Endothelial cell (in vitro differentiated cells): ENCODE data around the gene RAB28. TPM values are rescaled to one million over a fixed set of nuclear protein-coding genes. Genes with fewer than 3 reads are reported as not detected.
A peak's percentile ranks its signal among the peaks of the same experiment; 100 is the strongest.

Source experiments
- DNase-seq: peaks from one replicate; pipeline ENCODE4 v3.0.0; 2021; ENCODE audit warnings: low spot score
- H3K27ac Mint-ChIP-seq: one replicate; pipeline ENCODE4 v1.8.0; 2021; ENCODE audit warnings: mixed read lengths, inconsistent platforms; ENCODE audit not compliant: unreplicated experiment
- H3K27me3 Mint-ChIP-seq: one replicate; pipeline ENCODE4 v1.8.0; 2021; ENCODE audit warnings: mild to moderate bottlenecking, moderate library complexity, mixed read lengths, inconsistent platforms; ENCODE audit not compliant: unreplicated experiment
- H3K36me3 Mint-ChIP-seq: one replicate; pipeline ENCODE4 v1.8.0; 2021; ENCODE audit warnings: mild to moderate bottlenecking, low read depth, mixed read lengths, inconsistent platforms; ENCODE audit not compliant: unreplicated experiment
- H3K4me1 Mint-ChIP-seq: one replicate; pipeline ENCODE4 v1.8.0; 2021; ENCODE audit warnings: mild to moderate bottlenecking, mixed read lengths, inconsistent platforms; ENCODE audit not compliant: unreplicated experiment
- H3K4me3 Mint-ChIP-seq: one replicate; pipeline ENCODE4 v1.8.0; 2021; ENCODE audit warnings: mild to moderate bottlenecking, mixed read lengths, inconsistent platforms; ENCODE audit not compliant: unreplicated experiment
- H3K9me3 Mint-ChIP-seq: one replicate; pipeline ENCODE4 v1.8.0; 2021; ENCODE audit warnings: mixed read lengths, inconsistent platforms; ENCODE audit not compliant: unreplicated experiment
- total RNA-seq: library from RNA; stranded (reverse); fragmentation: NEBNext Ultra II Directional; extraction: Animal tissue kit (Norgen Biotek cat#: 25700); gene quantifications from one replicate; pipeline ENCODE4 v1.2.1, GENCODE V29; 2021; ENCODE audit not compliant: unreplicated experiment
- TF ChIP-seq, protein P1 (sequence below): fragments of 200-600 bp; sonication (generic); IDR thresholded peaks from one replicate; pipeline ENCODE4 v1.5.0; 2021; ENCODE audit warnings: antibody characterized with exemption; ENCODE audit not compliant: unreplicated experiment

The RAB28 gene
- total RNA-seq, 1 donor from 2014 or later, result 17.5 TPM

DNA sequence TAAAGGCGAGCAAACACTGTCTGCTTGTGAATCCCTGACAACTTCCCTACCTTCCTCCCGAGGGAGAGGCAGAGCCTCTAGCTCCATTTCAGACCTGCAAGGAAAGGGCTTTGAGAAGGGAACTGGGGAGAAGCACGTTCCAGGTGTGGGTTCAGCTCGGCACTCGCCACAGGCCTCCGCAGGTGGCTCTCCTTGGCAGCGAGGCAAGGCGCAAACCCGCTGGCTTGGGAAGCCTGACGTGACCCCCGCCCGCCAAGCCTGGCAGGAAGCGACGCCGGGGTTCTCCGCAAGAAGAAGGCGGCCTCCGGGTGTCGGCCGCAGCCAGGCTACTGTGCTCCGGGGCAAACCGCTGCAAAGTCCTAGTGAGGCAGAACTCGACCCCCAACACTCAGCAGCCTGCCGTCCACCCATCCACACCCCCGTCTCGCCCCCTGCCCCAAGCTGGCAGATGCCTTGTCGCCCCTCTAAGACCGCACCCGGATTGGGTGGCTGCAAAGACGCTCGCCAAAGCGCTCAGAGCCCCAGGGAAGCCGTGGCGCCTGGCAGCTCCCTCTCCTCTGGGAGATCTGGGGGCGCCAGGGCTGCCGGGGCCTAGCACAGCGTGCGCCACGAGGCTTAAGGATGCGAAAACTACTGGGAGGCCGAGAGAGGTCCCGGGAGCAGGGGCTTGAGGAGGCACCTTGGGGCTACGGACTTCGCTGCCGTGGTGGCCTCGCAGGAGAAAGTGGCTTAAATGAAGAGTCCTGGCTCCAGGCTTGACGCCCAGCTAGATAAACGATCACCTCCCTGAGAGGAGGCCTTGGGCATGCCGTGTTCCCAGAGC is 38.4 kb upstream of the RAB28 start:
- Mint-ChIP-seq H3K4me3 (no peak overlapping the region), H3K27me3 (no peaks in the 10 kb centered on the region), H3K27ac (peak overlapping the region; percentile 52), H3K36me3 (peaks cover 3% of the 10 kb centered on the region), H3K4me1 (peaks cover 9% of the 10 kb centered on the region), H3K9me3 (no peaks in the 10 kb centered on the region)
- DNase-seq, result no peak
- TF ChIP-seq, protein P1, sequence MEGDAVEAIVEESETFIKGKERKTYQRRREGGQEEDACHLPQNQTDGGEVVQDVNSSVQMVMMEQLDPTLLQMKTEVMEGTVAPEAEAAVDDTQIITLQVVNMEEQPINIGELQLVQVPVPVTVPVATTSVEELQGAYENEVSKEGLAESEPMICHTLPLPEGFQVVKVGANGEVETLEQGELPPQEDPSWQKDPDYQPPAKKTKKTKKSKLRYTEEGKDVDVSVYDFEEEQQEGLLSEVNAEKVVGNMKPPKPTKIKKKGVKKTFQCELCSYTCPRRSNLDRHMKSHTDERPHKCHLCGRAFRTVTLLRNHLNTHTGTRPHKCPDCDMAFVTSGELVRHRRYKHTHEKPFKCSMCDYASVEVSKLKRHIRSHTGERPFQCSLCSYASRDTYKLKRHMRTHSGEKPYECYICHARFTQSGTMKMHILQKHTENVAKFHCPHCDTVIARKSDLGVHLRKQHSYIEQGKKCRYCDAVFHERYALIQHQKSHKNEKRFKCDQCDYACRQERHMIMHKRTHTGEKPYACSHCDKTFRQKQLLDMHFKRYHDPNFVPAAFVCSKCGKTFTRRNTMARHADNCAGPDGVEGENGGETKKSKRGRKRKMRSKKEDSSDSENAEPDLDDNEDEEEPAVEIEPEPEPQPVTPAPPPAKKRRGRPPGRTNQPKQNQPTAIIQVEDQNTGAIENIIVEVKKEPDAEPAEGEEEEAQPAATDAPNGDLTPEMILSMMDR, result no peak

DNA sequence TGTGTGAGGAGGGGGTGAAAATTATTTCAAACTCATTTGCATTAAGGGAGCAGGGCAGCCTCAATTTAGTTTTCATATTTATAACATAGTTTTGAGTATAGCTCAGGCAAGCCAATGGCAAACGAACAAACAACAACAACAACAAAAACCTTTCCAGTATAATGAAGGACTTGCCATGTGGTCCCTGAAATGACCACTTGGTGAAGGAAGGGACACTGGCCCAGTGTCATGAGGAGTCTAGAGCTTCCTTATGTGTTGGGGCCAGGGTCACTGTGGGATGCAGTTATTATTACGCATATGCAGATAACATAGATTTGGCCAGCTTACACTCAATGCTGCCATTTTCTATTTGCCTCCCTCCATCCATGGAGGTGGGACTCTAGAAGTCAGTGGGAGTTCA is 36.9 kb upstream of the RAB28 start:
- H3K27me3 Mint-ChIP-seq, result no peaks in the 10 kb centered on the region
- no peak overlapping the region for H3K4me3 Mint-ChIP-seq
- H3K36me3 Mint-ChIP-seq, result peaks cover 3% of the 10 kb centered on the region
- DNase-seq, result no peak
- TF ChIP-seq, protein P1, result no peak
- H3K4me1 Mint-ChIP-seq, result peaks cover 8% of the 10 kb centered on the region
- H3K9me3 Mint-ChIP-seq, result no peaks in the 10 kb centered on the region
- H3K27ac Mint-ChIP-seq, result no peak overlapping the region

DNA sequence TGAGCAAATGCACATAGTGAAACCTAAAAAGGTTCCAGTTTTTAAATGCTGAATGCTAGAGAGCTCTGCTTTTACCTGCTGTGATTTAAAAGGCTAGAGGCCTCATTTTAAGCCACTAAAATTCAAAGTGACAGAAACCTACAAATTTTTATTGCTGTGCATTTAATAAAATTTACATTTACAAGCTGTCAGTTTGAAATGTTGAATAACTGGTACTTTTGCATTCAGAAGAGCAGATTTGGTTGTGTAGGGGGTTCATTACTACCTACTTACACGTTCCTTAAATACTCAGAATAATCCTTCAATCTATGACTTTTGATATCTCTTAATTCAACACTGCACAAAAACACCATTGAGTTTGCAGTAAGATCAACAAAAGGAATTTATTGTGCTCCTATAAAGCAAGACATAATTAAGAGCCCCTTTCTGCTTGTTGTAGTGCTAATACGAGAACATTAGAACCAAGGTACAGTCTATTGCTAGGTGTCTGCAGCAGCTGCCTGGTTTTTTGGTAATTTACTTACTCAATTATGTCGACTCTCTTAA is 32.2 kb upstream of the RAB28 start:
- no peaks in the 10 kb centered on the region for H3K27me3 Mint-ChIP-seq
- no peak overlapping the region for H3K4me3 Mint-ChIP-seq
- H3K4me1 Mint-ChIP-seq, result peaks cover 10% of the 10 kb centered on the region
- H3K27ac Mint-ChIP-seq, result no peak overlapping the region
- TF ChIP-seq, protein P1, result no peak
- no peaks in the 10 kb centered on the region for H3K9me3 Mint-ChIP-seq
- H3K36me3 Mint-ChIP-seq, result no peaks in the 10 kb centered on the region
- DNase-seq, result no peak

DNA sequence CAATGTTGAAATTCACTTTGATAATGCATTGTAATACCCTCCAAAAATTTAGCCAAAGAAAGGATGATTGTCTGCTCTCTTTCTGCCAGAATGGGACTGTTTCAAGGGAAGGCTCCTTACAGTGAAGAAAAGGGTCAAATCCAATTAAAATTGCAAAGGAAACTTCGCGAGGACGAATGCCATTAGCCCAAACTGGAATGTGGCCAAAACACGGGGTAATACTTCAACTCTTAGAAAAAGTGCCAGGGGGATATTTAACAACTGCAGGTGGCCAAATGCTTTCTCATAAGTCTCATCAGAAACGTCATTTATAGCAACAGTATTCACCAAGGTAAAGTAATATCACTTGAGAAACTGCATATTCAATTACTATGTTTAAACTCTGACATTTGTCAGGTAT is 31.1 kb upstream of the RAB28 start:
- Mint-ChIP-seq H3K9me3 (no peaks in the 10 kb centered on the region), H3K27me3 (no peaks in the 10 kb centered on the region), H3K36me3 (no peaks in the 10 kb centered on the region), H3K4me1 (peaks cover 10% of the 10 kb centered on the region), H3K27ac (no peak overlapping the region), H3K4me3 (no peak overlapping the region)
- TF ChIP-seq, protein P1, result no peak
- no peak for DNase-seq

DNA sequence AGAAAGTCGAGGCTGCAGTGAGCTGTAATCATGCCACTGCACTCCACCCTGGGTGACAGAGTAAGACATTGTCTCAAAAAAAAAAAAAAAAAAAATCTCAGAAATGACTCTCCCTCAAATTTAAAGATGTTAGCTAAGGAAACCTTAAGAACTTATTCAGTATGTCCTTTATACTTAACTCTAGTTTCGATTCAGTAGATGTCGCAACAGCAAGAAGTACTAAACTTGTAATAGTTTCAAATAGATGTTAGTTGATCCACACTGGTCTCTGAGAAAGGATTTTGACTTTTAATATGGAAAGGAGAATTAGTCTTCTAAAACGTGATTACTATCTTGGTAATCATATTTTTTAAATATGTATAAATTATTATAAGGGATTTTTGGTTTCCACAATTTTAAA is 30.6 kb upstream of the RAB28 start:
- no peaks in the 10 kb centered on the region for H3K9me3 Mint-ChIP-seq
- H3K4me1 Mint-ChIP-seq, result peaks cover 10% of the 10 kb centered on the region
- H3K36me3 Mint-ChIP-seq, result no peaks in the 10 kb centered on the region
- no peak overlapping the region for H3K4me3 Mint-ChIP-seq
- peaks cover 1% of the 10 kb centered on the region for H3K27me3 Mint-ChIP-seq
- no peak overlapping the region for H3K27ac Mint-ChIP-seq
- TF ChIP-seq, protein P1, result no peak
- DNase-seq, result no peak
